ENCODE results near the gene IL21R.

Gene IL21R

GRCh38 chr16:27491894-27492587 lies 90.1 kb downstream of the IL21R start:
- no peak for DNase-seq

GRCh38 chr16:27492588-27492979 lies 90.6 kb downstream of the IL21R start:
- DNase-seq = no peak

- DNase-seq = no peak
These were observed 93.2 kb downstream of the IL21R start for GRCh38 chr16:27495191-27495590.

GRCh38 chr16:27498031-27498825 lies 96.3 kb downstream of the IL21R start:
- no peak for DNase-seq

- no peak for DNase-seq
These were observed 97.1 kb downstream of the IL21R start for GRCh38 chr16:27498916-27499658.

GRCh38 chr16:27499659-27500055 lies 97.7 kb downstream of the IL21R start:
- no peak for DNase-seq

GRCh38 chr16:27500801-27501200 lies 98.8 kb downstream of the IL21R start:
- no peak for DNase-seq
